Prostate gland (tissue), 2 donors: ENCODE measurements around the gene RNF121. TPM values are rescaled to one million over a fixed set of nuclear protein-coding genes. Genes with fewer than 3 reads are reported as not detected.

Source experiments
- DNase-seq: peaks from one replicate; pipeline ENCODE4 v3.0.0-alpha.2; 2019; ENCODE audit warnings: low spot score
- H3K27ac ChIP-seq, 2 donors: fragments of 200-600 bp; sonication (generic); 2 replicates each; pipeline ENCODE4 v1.5.1; 2017 to 2019
- H3K27me3 ChIP-seq: fragments of 200-600 bp; sonication (generic); replicated peaks from 2 replicates; pipeline ENCODE4 v1.5.1; 2019; ENCODE audit not compliant: insufficient read depth
- H3K36me3 ChIP-seq, 2 donors: fragments of 200-600 bp; sonication (generic); 1 replicate in 1 of 2; 2 replicates in 1 of 2; pipeline versions ENCODE4 v1.5.1 to v1.8.1; 2017 to 2019
- H3K4me1 ChIP-seq: fragments of 200-600 bp; sonication (generic); replicated peaks from 2 replicates; pipeline ENCODE4 v1.5.1; 2019
- H3K4me3 ChIP-seq, 2 donors: fragments of 200-600 bp; sonication (generic); 2 replicates each; pipeline ENCODE4 v1.5.1; 2017 to 2019
- H3K9me3 ChIP-seq: fragments of 200-600 bp; sonication (generic); 2 replicates; pipeline ENCODE4 v1.5.1; 2017
- CTCF ChIP-seq, 4 experiments: fragments of 200-600 bp in 2 of 4; fragments of 450-650 bp in 2 of 4; sonication (generic) in 2 of 4; IDR thresholded peaks; 1 replicate in 3 of 4; 2 replicates in 1 of 4; pipeline ENCODE4 v1.5.1; 2016 to 2019; ENCODE audit warnings: antibody characterized with exemption in 4 of 4, mild to moderate bottlenecking in 2 of 4, moderate library complexity in 2 of 4
- POLR2A ChIP-seq: fragments of 450-650 bp; IDR thresholded peaks from one replicate; pipeline ENCODE4 v1.6.1; 2016; ENCODE audit warnings: antibody characterized with exemption, mild to moderate bottlenecking
- POLR2AphosphoS5 ChIP-seq: sonication (generic); formaldehyde crosslinking; IDR thresholded peaks from one replicate; pipeline ENCODE4 v1.6.1; 2017; ENCODE audit warnings: antibody characterized with exemption
- WGBS: methylation state at CpG from one replicate; pipeline ENCODE4 v1.1.5; 2018; 5-methylcytosine and 5-hydroxymethylcytosine counted together
- intact Hi-C: fragments of 100-400 bp; cut with DNase I; formaldehyde crosslinking; loops from one replicate; pipeline ENCODE4 v1.14.2; 2022
- total RNA-seq, 2 donors: library from RNA; depleted of rRNA; stranded (reverse); fragments of >200 nt; gene quantifications; one replicate each; pipeline ENCODE4 v1.1.0, GENCODE V29; 2016

RNF121 gene
- total RNA-seq, 2 donors from 2014 or later, result 32.4 to 48.0 TPM

DNA sequence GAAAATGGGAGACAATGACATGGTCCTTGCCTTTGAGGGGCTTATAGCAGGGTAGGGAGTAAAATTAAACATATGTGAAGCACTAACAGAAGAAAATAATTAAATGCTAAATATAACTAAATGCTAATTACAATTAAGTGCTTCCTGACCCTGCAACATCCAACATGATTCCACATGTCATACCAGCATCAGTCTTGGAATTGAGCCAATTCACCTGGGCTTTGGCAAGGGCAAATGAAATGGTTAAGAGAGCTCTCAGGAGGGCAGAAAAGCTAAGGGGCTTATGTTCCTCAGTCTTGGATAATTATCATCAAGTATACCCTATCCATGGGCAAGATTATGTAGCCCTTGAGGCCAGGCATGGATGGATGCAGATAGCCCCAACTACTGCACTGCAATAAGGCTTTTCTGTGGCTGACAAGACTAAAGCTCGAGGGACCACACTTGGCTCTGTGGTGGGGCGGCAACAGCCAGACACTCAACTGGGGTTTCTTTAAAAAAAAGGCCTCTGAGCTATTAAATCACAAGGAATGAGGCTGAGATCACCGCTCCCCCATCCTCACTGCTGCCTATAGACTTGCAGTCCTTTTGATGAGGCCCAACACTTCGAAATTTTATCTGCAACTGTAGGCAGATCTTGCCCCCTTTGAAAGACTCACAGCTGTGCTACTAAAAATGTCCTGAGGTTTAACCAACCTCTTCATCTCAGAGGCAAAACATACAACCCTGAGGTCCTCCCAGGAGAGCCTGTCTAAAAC is 108.9 kb downstream of the RNF121 start:
- H3K4me3 ChIP-seq, result peak overlapping the region; percentile 38 to 51
- H3K9me3 ChIP-seq, result no peaks in the 10 kb centered on the region
- no peaks in the 10 kb centered on the region for H3K36me3 ChIP-seq
- no peak for DNase-seq
- WGBS, result 19% methylated on average over 4 of the region's 4 CpGs
- TF ChIP-seq CTCF (IDR thresholded peaks at IDR 0.05) (no peak), POLR2AphosphoS5 (no peak), POLR2A (no peak)
- intact Hi-C loops, result loop anchor here (10.0 kb wide), 1 partner anchor 187 kb away; the partner anchor contains the start of gene INPPL1
- no peaks in the 10 kb centered on the region for H3K27me3 ChIP-seq
- H3K4me1 ChIP-seq, result peaks cover 20% of the 10 kb centered on the region
- H3K27ac ChIP-seq, result peak overlapping the region; percentile 97 to 98

- peak overlapping the region; percentile 38 to 51 for H3K4me3 ChIP-seq
- no peaks in the 10 kb centered on the region for H3K36me3 ChIP-seq
- 6% methylated on average over 2 of the region's 2 CpGs for WGBS
- H3K27me3 ChIP-seq, result no peaks in the 10 kb centered on the region
- TF ChIP-seq CTCF (IDR thresholded peaks at IDR 0.05) (no peak), POLR2AphosphoS5 (peak; percentile 88), POLR2A (peak; percentile 56)
- peaks cover 23% of the 10 kb centered on the region for H3K4me1 ChIP-seq
- no peaks in the 10 kb centered on the region for H3K9me3 ChIP-seq
- DNase-seq, result peak; percentile 78
- intact Hi-C loops, result loop anchor here (10.0 kb wide), 1 partner anchor 186 kb away; the partner anchor contains the start of gene INPPL1
- H3K27ac ChIP-seq, result peak overlapping the region; percentile 97 to 98
Observed at GRCh38 chr11:72038491-72038890, 109.6 kb downstream of the RNF121 start.

GRCh38 chr11:72039031-72039855 is 110.4 kb downstream of the RNF121 start:
- TF ChIP-seq POLR2A, result no peak
- no peak for TF ChIP-seq POLR2AphosphoS5
- TF ChIP-seq CTCF (IDR thresholded peaks at IDR 0.05), result no peak
- no peaks in the 10 kb centered on the region for H3K9me3 ChIP-seq
- H3K27me3 ChIP-seq, result no peaks in the 10 kb centered on the region
- peak overlapping the region; percentile 97 to 98 for H3K27ac ChIP-seq
- peak overlapping the region; percentile 38 to 51 for H3K4me3 ChIP-seq
- 8% methylated on average over 5 of the region's 5 CpGs for WGBS
- DNase-seq, result peak; percentile 23
- no peaks in the 10 kb centered on the region for H3K36me3 ChIP-seq
- intact Hi-C loops, result loop anchor here (10.0 kb wide), 1 partner anchor 186 kb away; the partner anchor contains the start of gene INPPL1
- H3K4me1 ChIP-seq, result peaks cover 27% of the 10 kb centered on the region

- intact Hi-C loops, result loop anchor here (2.0 to 10.0 kb wide), 2 partner anchors 41 to 185 kb away; partner anchors contain the start of genes INPPL1, LRRC51 and NUMA1
Observed at GRCh38 chr11:72039856-72040401, 111.1 kb downstream of the RNF121 start.

More at GRCh38 chr11:72039856-72040401, 111.1 kb downstream of the RNF121 start:
- peak; percentile 71 for DNase-seq
- H3K9me3 ChIP-seq, result no peaks in the 10 kb centered on the region
- no peaks in the 10 kb centered on the region for H3K27me3 ChIP-seq
- peak; percentile 15 for TF ChIP-seq POLR2AphosphoS5
- TF ChIP-seq POLR2A, result no peak
- TF ChIP-seq CTCF (IDR thresholded peaks at IDR 0.05), result no peak
- peak overlapping the region; percentile 97 to 98 for H3K27ac ChIP-seq
- 2% methylated on average over 6 of the region's 6 CpGs for WGBS
- H3K4me1 ChIP-seq, result peaks cover 27% of the 10 kb centered on the region
- H3K4me3 ChIP-seq, result peak overlapping the region; percentile 38 to 51
- no peaks in the 10 kb centered on the region for H3K36me3 ChIP-seq
